ENCODE measurements around the gene LRRC4.

The LRRC4 gene

DNA sequence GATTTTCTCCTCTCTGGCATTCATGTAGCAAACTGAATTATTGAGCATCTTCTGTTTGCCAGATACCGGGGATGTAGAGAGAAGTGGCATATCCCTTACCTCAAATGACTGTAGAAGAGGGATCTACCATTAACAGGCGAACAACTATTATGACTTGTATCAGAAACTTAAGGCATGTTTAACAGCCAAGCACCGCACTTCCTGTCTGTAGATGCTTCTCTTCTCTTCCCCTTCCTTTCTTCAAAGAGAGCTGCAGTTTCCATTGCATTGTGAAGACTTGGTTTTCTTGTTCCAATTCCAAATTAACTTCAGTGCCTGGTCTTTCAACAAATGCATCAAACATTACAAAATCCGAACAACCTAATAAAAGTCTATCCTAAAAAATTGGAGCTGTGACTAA lies 49.3 kb downstream of the LRRC4 start:
- in situ Hi-C loops (cut with MboI; ENCODE audit: low sequenced_read_pairs), result no loop called here

DNA sequence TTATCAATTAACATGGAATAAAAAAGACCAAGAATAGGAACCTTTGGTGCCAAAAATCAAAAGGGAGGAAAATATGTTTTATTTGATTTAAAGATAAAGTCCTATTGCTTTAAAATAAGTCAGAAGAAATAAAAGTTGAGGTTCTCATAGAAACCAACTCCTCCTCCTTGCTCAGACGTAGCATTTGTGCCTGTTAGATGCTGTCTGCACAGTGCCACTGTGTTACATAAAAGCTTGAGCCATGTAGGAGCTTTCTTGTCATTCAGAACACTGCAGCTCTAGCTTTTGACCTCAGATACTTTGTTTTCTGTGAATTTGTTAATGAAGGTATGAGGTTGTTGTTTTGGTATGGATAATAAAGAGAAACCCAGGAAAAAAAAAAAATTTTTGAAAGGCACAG lies 50.3 kb downstream of the LRRC4 start:
- in situ Hi-C loops (cut with MboI; ENCODE audit: low sequenced_read_pairs), result no loop called here

DNA sequence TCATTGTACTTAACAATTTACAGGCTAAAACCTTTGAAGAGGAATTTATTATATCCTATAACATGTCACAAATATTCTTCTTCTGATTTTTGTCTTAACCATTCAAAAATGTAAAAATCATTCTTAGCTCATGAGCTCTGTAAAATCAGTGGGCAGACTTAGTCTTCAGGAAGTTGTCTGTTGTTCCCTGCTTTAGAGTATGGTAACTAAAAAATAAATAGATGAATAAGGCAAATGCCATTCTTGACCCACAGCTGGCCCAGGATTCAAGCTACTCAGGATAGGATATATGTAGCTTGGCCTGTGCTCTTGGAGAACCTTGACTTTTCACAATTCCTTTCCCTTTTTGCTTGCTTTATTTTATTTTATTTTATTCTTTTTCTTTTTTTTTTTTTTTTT lies 51.5 kb downstream of the LRRC4 start:
- in situ Hi-C loops (cut with MboI; ENCODE audit: low sequenced_read_pairs), result no loop called here

DNA sequence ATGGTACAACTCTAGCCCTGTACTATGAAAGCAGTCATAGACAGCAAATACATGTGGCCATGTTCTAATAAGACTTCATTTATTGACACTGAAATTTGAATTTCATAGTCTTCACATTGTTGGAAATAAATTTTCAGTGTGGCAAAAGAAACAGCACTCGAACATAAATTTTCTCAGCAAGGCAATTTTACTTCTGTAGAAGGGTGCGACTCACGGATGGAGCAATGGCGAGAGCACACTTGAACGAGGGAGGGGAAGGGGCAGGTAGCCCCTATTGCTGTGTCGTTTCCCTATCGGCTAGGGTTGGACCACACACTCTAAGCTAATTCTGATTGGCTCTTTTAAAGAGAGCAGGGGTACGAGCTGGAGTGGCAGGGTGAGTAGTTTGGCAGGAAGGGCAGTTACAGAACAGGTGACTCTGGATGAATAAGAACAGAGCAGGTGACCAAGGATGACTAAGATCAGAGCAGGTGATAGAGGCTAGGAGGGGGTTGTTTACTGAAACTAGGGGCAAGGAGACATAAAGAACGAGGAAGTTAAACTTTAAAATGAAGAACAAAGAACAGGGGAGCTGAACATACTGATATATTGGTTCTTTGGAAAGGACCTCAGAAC lies 52.0 kb downstream of the LRRC4 start:
- in situ Hi-C loops (cut with MboI; ENCODE audit: low sequenced_read_pairs), result no loop called here

DNA sequence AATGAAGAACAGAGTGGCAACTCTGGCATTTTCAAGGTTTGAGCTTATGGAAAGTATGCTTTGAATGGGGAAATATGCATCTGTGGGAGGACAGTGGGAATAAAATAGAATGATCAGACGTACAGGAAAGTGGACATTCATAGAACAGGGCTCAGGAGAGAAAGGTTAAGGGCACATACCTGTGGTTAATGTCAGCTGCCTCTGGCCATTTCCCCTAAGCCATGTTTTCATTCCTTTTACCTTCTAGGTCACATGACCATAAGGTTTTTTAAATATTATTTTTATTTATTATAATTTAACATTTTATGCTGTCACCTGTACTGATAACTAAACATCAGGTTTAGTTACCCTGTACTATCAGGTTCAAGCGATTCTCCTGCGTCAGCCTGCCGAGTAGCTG lies 52.8 kb downstream of the LRRC4 start:
- in situ Hi-C loops (cut with MboI; ENCODE audit: low sequenced_read_pairs), result no loop called here
